Measurements from ENCODE around the gene YPEL3.

The YPEL3 gene

DNA sequence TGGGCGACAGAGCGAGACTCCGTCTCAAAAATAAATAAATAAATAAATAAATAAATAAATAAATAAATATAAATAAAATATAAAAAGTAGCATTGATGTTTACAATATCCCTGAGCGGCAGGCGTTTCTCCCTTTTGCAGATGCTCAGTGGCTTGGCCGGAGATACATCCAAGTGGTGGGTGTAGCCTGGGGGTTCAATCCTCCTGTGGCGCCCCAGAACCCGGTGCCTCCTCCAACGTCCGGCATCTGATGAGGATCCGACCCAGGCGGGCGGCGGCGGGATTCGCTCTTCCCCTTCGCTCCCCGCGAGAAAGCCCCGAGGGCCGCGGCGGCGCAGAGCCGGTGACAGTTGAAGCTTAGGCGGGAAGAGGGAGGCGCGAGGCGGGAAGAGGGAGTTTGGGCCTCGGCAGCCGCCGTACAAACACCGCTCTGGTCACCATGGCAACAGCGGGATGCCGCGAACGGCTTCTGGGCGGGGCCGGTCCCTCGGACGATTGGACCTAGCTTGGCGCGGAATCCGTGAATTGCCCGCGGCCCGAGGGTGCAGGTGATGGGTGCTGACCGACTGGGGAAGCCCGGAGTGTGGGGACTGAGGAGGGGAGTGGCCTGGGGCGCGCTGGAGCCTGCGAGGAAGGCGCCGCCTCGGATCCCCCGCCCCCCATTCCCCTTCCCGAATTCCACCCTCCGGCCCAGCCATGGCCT lies 43.2 kb downstream of the YPEL3 start (continued):
- TF ChIP-seq ZNF274 (IDR thresholded peaks at IDR 0.05; ENCODE audit: low read length): no peak
- no peak for TF ChIP-seq ZNF274 (tag by site-specific recombination; IDR thresholded peaks at IDR 0.05; ENCODE audit: borderline replicate concordance)
- peak; percentile 94; the same call in 1 of the 2 replicates for TF ChIP-seq ZNF530 (tag by site-specific recombination; IDR thresholded peaks at IDR 0.05; ENCODE audit: low read depth)
- TF ChIP-seq, protein P1, sequence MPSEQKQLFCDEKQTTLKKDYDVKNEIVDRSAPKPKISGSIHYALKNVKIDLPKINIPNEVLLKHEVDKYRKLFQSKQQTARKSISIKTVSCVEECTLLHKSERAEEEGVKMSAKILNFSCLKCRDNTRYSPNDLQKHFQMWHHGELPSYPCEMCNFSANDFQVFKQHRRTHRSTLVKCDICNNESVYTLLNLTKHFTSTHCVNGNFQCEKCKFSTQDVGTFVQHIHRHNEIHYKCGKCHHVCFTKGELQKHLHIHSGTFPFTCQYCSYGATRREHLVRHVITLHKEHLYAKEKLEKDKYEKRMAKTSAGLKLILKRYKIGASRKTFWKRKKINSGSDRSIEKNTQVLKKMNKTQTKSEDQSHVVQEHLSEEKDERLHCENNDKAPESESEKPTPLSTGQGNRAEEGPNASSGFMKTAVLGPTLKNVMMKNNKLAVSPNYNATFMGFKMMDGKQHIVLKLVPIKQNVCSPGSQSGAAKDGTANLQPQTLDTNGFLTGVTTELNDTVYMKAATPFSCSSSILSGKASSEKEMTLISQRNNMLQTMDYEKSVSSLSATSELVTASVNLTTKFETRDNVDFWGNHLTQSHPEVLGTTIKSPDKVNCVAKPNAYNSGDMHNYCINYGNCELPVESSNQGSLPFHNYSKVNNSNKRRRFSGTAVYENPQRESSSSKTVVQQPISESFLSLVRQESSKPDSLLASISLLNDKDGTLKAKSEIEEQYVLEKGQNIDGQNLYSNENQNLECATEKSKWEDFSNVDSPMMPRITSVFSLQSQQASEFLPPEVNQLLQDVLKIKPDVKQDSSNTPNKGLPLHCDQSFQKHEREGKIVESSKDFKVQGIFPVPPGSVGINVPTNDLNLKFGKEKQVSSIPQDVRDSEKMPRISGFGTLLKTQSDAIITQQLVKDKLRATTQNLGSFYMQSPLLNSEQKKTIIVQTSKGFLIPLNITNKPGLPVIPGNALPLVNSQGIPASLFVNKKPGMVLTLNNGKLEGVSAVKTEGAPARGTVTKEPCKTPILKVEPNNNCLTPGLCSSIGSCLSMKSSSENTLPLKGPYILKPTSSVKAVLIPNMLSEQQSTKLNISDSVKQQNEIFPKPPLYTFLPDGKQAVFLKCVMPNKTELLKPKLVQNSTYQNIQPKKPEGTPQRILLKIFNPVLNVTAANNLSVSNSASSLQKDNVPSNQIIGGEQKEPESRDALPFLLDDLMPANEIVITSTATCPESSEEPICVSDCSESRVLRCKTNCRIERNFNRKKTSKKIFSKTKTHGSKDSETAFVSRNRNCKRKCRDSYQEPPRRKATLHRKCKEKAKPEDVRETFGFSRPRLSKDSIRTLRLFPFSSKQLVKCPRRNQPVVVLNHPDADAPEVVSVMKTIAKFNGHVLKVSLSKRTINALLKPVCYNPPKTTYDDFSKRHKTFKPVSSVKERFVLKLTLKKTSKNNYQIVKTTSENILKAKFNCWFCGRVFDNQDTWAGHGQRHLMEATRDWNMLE (tag by site-specific recombination; conservative IDR thresholded peaks at IDR 0.05; ENCODE audit: low read depth): peak; percentile 99
- TF ChIP-seq MZF1 (tag by site-specific recombination; IDR thresholded peaks at IDR 0.05; ENCODE audit: borderline replicate concordance): peak; percentile 96
- no peak; the same call in 1 of the 2 replicates for TF ChIP-seq ZSCAN16 (tag by site-specific recombination; IDR thresholded peaks at IDR 0.05)
- no peak for TF ChIP-seq ZNF132 (tag by site-specific recombination; IDR thresholded peaks at IDR 0.05; ENCODE audit: borderline replicate concordance)
- TF ChIP-seq ZNF324 (tag by site-specific recombination; IDR thresholded peaks at IDR 0.05): peak; percentile 96; the same call in 1 of the 2 replicates
- TF ChIP-seq ZNF146 (tag by site-specific recombination; IDR thresholded peaks at IDR 0.05): peak; percentile 60
- peak; percentile 84 for TF ChIP-seq RBAK (tag by site-specific recombination; IDR thresholded peaks at IDR 0.05)
- TF ChIP-seq KLF1 (tag by site-specific recombination; IDR thresholded peaks at IDR 0.05): peak; percentile 87
- no peak for TF ChIP-seq ZNF211 (tag by site-specific recombination; IDR thresholded peaks at IDR 0.05; ENCODE audit: low read depth)
- TF ChIP-seq ZNF404 (tag by site-specific recombination; IDR thresholded peaks at IDR 0.05): peak; percentile 98
- no peak for TF ChIP-seq ZNF37A (tag by site-specific recombination; IDR thresholded peaks at IDR 0.05)
- TF ChIP-seq ZNF10 (tag by site-specific recombination; IDR thresholded peaks at IDR 0.05): peak; percentile 100
- TF ChIP-seq WT1 (tag by site-specific recombination; IDR thresholded peaks at IDR 0.05): peak; percentile 84
- TF ChIP-seq, protein P2, sequence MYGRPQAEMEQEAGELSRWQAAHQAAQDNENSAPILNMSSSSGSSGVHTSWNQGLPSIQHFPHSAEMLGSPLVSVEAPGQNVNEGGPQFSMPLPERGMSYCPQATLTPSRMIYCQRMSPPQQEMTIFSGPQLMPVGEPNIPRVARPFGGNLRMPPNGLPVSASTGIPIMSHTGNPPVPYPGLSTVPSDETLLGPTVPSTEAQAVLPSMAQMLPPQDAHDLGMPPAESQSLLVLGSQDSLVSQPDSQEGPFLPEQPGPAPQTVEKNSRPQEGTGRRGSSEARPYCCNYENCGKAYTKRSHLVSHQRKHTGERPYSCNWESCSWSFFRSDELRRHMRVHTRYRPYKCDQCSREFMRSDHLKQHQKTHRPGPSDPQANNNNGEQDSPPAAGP (tag by site-specific recombination; IDR thresholded peaks at IDR 0.05): peak; percentile 98
- TF ChIP-seq ZNF350 (tag by site-specific recombination; IDR thresholded peaks at IDR 0.05): no peak
- no peak for TF ChIP-seq ZNF423 (tag by site-specific recombination; IDR thresholded peaks at IDR 0.05)
- peak; percentile 17; the same call in 1 of the 2 replicates for TF ChIP-seq ZBTB48 (tag by site-specific recombination; IDR thresholded peaks at IDR 0.05)
- no peak for TF ChIP-seq ZNF548 (tag by site-specific recombination; IDR thresholded peaks at IDR 0.05)
- TF ChIP-seq EGR2 (tag by site-specific recombination; IDR thresholded peaks at IDR 0.05; ENCODE audit: low read depth): peak; percentile 65
- peak; percentile 92 for TF ChIP-seq KLF9 (tag by site-specific recombination; IDR thresholded peaks at IDR 0.05; ENCODE audit: low read depth)
- TF ChIP-seq OVOL3 (tag by site-specific recombination; IDR thresholded peaks at IDR 0.05): no peak; the same call in none of the 2 replicates
- TF ChIP-seq, protein P3, sequence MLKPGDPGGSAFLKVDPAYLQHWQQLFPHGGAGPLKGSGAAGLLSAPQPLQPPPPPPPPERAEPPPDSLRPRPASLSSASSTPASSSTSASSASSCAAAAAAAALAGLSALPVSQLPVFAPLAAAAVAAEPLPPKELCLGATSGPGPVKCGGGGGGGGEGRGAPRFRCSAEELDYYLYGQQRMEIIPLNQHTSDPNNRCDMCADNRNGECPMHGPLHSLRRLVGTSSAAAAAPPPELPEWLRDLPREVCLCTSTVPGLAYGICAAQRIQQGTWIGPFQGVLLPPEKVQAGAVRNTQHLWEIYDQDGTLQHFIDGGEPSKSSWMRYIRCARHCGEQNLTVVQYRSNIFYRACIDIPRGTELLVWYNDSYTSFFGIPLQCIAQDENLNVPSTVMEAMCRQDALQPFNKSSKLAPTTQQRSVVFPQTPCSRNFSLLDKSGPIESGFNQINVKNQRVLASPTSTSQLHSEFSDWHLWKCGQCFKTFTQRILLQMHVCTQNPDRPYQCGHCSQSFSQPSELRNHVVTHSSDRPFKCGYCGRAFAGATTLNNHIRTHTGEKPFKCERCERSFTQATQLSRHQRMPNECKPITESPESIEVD (tag by site-specific recombination; IDR thresholded peaks at IDR 0.05): no peak
- TF ChIP-seq ZNF76 (tag by site-specific recombination; IDR thresholded peaks at IDR 0.05; ENCODE audit: borderline replicate concordance, low read depth): peak; percentile 80
- TF ChIP-seq ZNF624 (tag by site-specific recombination; IDR thresholded peaks at IDR 0.05): no peak
- TF ChIP-seq ZNF311 (tag by site-specific recombination; IDR thresholded peaks at IDR 0.05; ENCODE audit: borderline replicate concordance): no peak
- TF ChIP-seq, protein P4, sequence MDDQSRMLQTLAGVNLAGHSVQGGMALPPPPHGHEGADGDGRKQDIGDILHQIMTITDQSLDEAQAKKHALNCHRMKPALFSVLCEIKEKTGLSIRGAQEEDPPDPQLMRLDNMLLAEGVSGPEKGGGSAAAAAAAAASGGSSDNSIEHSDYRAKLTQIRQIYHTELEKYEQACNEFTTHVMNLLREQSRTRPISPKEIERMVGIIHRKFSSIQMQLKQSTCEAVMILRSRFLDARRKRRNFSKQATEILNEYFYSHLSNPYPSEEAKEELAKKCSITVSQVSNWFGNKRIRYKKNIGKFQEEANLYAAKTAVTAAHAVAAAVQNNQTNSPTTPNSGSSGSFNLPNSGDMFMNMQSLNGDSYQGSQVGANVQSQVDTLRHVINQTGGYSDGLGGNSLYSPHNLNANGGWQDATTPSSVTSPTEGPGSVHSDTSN (CRISPR knock-in tag; IDR thresholded peaks at IDR 0.05): peak; percentile 97
- TF ChIP-seq, protein P5, sequence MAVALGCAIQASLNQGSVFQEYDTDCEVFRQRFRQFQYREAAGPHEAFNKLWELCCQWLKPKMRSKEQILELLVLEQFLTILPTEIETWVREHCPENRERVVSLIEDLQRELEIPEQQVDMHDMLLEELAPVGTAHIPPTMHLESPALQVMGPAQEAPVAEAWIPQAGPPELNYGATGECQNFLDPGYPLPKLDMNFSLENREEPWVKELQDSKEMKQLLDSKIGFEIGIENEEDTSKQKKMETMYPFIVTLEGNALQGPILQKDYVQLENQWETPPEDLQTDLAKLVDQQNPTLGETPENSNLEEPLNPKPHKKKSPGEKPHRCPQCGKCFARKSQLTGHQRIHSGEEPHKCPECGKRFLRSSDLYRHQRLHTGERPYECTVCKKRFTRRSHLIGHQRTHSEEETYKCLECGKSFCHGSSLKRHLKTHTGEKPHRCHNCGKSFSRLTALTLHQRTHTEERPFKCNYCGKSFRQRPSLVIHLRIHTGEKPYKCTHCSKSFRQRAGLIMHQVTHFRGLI (tag by site-specific recombination; IDR thresholded peaks at IDR 0.05): peak; percentile 47; the same call in 1 of the 2 replicates
- TF ChIP-seq GFI1B (tag by site-specific recombination; IDR thresholded peaks at IDR 0.05): peak; percentile 76

All from HEK293 (cell line).